GM19023 (cell line): Measurements from ENCODE around the gene CSN2.

Experiments
- ATAC-seq: cut with Tn5 transposase; IDR thresholded peaks from one replicate; pipeline ENCODE4 v1.9.1; 2021; ENCODE audit warnings: mild to moderate bottlenecking, moderate library complexity; ENCODE audit not compliant: unreplicated experiment

The CSN2 gene

GRCh38 chr4:69907151-69907550 lies 58.4 kb downstream of the CSN2 start:
- ATAC-seq: no peak
